IMR-90 (cell line): ENCODE data around the gene IL16.

Source experiments
- BHLHE40 ChIP-seq: fragments of 150-350 bp; IDR thresholded peaks from 2 replicates; pipeline ENCODE4 v1.6.1; 2016; ENCODE audit warnings: mild to moderate bottlenecking, low read depth, low read length
- CEBPB ChIP-seq: IDR thresholded peaks from 2 replicates; pipeline ENCODE4 v1.6.1; 2012; ENCODE audit warnings: low read depth, low read length, improper control_type of control experiment
- FOS ChIP-seq: fragments of 150-350 bp; IDR thresholded peaks from 2 replicates; pipeline ENCODE4 v1.6.1; 2016; ENCODE audit warnings: low read depth, low read length
- MAFK ChIP-seq: IDR thresholded peaks from 2 replicates; pipeline ENCODE4 v1.6.1; 2012; ENCODE audit warnings: low read depth, low read length, improper control_type of control experiment
- MXI1 ChIP-seq: IDR thresholded peaks from 2 replicates; pipeline ENCODE4 v1.6.1; 2012; ENCODE audit warnings: low read depth, mild to moderate bottlenecking, low read length, moderate library complexity, borderline replicate concordance
- NFE2L2 ChIP-seq: fragments of 150-350 bp; IDR thresholded peaks from 2 replicates; pipeline ENCODE4 v1.6.1; 2016; ENCODE audit warnings: low read depth, mild to moderate bottlenecking, low read length
- POLR2A ChIP-seq: IDR thresholded peaks from 2 replicates; pipeline ENCODE4 v1.6.1; 2012; ENCODE audit warnings: mild to moderate bottlenecking, low read depth, low read length
- RAD21 ChIP-seq: IDR thresholded peaks from 2 replicates; pipeline ENCODE4 v1.6.1; 2012; ENCODE audit warnings: low read length, improper control_type of control experiment
- RFX5 ChIP-seq: IDR thresholded peaks from 2 replicates; pipeline ENCODE4 v1.8.0; 2012; ENCODE audit warnings: low read depth, mild to moderate bottlenecking, low read length, moderate library complexity
- SMC3 ChIP-seq: fragments of 150-350 bp; IDR thresholded peaks from 2 replicates; pipeline ENCODE4 v1.6.1; 2016; ENCODE audit warnings: low read depth, mild to moderate bottlenecking, antibody characterized with exemption, low read length, moderate library complexity
- TF ChIP-seq, protein P1 (sequence below): conservative IDR thresholded peaks from 2 replicates; pipeline ENCODE4 v1.5.1; 2012; ENCODE audit warnings: mild to moderate bottlenecking, low read depth, low read length, improper control_type of control experiment
- TF ChIP-seq, protein P2 (sequence below): fragments of 150-350 bp; IDR thresholded peaks from 2 replicates; pipeline ENCODE4 v1.6.1; 2016; ENCODE audit warnings: low read depth, mild to moderate bottlenecking, low read length, moderate library complexity, borderline replicate concordance
- TF ChIP-seq, protein P3 (sequence below): fragments of 150-350 bp; IDR thresholded peaks from 2 replicates; pipeline ENCODE4 v1.6.1; 2017; ENCODE audit warnings: mild to moderate bottlenecking, antibody characterized with exemption, low read length, low read depth

DNA sequence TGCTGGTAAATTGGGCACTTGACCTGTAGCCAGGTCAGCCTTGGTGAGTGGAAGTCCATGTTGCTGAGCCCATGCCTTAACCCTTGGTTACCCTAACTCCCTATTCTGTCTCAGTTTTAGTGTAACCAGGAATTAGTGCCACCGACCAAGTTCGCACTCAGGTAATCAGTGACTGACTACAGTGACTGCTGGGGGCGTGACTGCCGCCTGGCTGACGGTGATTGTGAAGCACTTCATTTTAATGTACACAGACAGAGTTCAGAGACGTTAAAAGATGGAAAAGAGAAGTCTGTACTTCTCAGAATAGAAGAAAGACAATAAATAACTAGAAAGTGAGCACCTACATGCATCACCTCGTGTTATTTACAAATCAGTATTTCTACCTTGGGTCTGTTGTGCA, 45.3 kb upstream of the IL16 start:
- TF ChIP-seq, protein P1, sequence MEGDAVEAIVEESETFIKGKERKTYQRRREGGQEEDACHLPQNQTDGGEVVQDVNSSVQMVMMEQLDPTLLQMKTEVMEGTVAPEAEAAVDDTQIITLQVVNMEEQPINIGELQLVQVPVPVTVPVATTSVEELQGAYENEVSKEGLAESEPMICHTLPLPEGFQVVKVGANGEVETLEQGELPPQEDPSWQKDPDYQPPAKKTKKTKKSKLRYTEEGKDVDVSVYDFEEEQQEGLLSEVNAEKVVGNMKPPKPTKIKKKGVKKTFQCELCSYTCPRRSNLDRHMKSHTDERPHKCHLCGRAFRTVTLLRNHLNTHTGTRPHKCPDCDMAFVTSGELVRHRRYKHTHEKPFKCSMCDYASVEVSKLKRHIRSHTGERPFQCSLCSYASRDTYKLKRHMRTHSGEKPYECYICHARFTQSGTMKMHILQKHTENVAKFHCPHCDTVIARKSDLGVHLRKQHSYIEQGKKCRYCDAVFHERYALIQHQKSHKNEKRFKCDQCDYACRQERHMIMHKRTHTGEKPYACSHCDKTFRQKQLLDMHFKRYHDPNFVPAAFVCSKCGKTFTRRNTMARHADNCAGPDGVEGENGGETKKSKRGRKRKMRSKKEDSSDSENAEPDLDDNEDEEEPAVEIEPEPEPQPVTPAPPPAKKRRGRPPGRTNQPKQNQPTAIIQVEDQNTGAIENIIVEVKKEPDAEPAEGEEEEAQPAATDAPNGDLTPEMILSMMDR: no peak
- TF ChIP-seq SMC3 (no peak), MXI1 (no peak), POLR2A (no peak), CEBPB (no peak), BHLHE40 (no peak), FOS (no peak), NFE2L2 (no peak), RAD21 (no peak), MAFK (no peak), RFX5 (no peak)
- TF ChIP-seq, protein P2, sequence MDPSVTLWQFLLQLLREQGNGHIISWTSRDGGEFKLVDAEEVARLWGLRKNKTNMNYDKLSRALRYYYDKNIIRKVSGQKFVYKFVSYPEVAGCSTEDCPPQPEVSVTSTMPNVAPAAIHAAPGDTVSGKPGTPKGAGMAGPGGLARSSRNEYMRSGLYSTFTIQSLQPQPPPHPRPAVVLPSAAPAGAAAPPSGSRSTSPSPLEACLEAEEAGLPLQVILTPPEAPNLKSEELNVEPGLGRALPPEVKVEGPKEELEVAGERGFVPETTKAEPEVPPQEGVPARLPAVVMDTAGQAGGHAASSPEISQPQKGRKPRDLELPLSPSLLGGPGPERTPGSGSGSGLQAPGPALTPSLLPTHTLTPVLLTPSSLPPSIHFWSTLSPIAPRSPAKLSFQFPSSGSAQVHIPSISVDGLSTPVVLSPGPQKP: no peak
- TF ChIP-seq, protein P3, sequence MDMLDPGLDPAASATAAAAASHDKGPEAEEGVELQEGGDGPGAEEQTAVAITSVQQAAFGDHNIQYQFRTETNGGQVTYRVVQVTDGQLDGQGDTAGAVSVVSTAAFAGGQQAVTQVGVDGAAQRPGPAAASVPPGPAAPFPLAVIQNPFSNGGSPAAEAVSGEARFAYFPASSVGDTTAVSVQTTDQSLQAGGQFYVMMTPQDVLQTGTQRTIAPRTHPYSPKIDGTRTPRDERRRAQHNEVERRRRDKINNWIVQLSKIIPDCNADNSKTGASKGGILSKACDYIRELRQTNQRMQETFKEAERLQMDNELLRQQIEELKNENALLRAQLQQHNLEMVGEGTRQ: no peak
